HepG2 (cell line): ENCODE data around the gene VASN. TPM values are rescaled to one million over a fixed set of nuclear protein-coding genes. Genes with fewer than 3 reads are reported as not detected.

Source experiments
- ATAC-seq: fragments of 200-7000 bp; cut with Tn5 transposase; 3 replicates; pipeline ENCODE4 v1.9.1; 2020; ENCODE audit warnings: mild to moderate bottlenecking, moderate library complexity
- BruUV-seq: library from RNA; stranded (reverse); fragments of 400-500 nt; replicated peaks from 2 replicates; lab custom pipeline; 2021; lab: Mats Ljungman, UMichigan
- CTCF ChIA-PET: fragments of 300-600 bp; formaldehyde crosslinking; extraction: SDS; loops from one replicate; lab custom pipeline; 2021; ENCODE audit warnings: low total read pairs, inconsistent platforms, low intra/inter-chr PET ratio; lab: Yijun Ruan, JAX
- POLR2A ChIA-PET: fragments of 350-600 bp; sonication (Branson Sonifier 250); formaldehyde crosslinking; loops from one replicate; lab custom pipeline; 2020; ENCODE audit warnings: antibody characterized with exemption, inconsistent platforms; lab: Yijun Ruan, JAX
- DNase-seq: peaks from one replicate; pipeline ENCODE4 v3.0.0-alpha.2; 2015; ENCODE audit warnings: low spot score
- FAIRE-seq: peaks from 3 replicates; lab custom pipeline; 2011; peaks lifted over from hg19 to GRCh38; lab: Jason Lieb, UNC
- H2AFZ ChIP-seq: one replicate; pipeline ENCODE4 v1.6.1; 2011; ENCODE audit warnings: low read length, inconsistent platforms
- H3K27ac ChIP-seq: fragments of 300-600 bp; 3 replicates; pipeline ENCODE4 v1.8.0; 2011; ENCODE audit warnings: mixed run types, mild to moderate bottlenecking, mixed read lengths, low read length, inconsistent platforms; ENCODE audit not compliant: insufficient read depth; ENCODE audit errors: extremely low read length
- H3K27me3 ChIP-seq, 2 experiments: fragments of 200-600 bp in 1 of 2; 2 replicates in 1 of 2; 3 replicates in 1 of 2; pipeline versions ENCODE4 v1.6.0 to v1.8.0; 2011; ENCODE audit warnings: low read length in 2 of 2, mild to moderate bottlenecking in 2 of 2, moderate library complexity in 2 of 2, inconsistent platforms in 1 of 2; ENCODE audit not compliant: insufficient read depth in 2 of 2, control insufficient read depth in 1 of 2
- H3K36me3 ChIP-seq, 2 experiments: fragments of 200-600 bp in 1 of 2; replicated peaks in 1 of 2; 2 replicates in 1 of 2; 3 replicates in 1 of 2; pipeline versions ENCODE4 v1.5.1 to v1.8.0; 2011; ENCODE audit warnings: low read length in 2 of 2, inconsistent platforms in 1 of 2; ENCODE audit not compliant: insufficient read depth in 2 of 2, control insufficient read depth in 1 of 2
- H3K4me1 ChIP-seq: 2 replicates; pipeline ENCODE4 v1.5.1; 2012; ENCODE audit warnings: low read length, inconsistent platforms; ENCODE audit not compliant: insufficient read depth
- H3K4me2 ChIP-seq: 2 replicates; pipeline ENCODE4 v1.6.0; 2011; ENCODE audit warnings: low read depth, low read length, inconsistent platforms
- H3K4me3 ChIP-seq, 3 experiments: fragments of 200-600 bp in 1 of 3; sonication (generic), shearing (Covaris generic) in 1 of 3; replicated peaks in 1 of 3; 2 replicates each; pipeline ENCODE4 v1.5.1; 2011 to 2016; ENCODE audit warnings: low read length in 3 of 3, inconsistent platforms in 2 of 3, low read depth in 2 of 3, mild to moderate bottlenecking in 2 of 3, control low read depth in 1 of 3, mixed read lengths in 1 of 3; ENCODE audit not compliant: insufficient read depth in 1 of 3
- H3K79me2 ChIP-seq: one replicate; pipeline ENCODE4 v1.6.1; 2011; ENCODE audit warnings: low read length, inconsistent platforms; ENCODE audit not compliant: insufficient read depth
- H3K9ac ChIP-seq: 2 replicates; pipeline ENCODE4 v1.6.0; 2011; ENCODE audit warnings: mild to moderate bottlenecking, low read depth, low read length, inconsistent platforms; ENCODE audit not compliant: insufficient read depth
- H3K9me3 ChIP-seq: 2 replicates; pipeline ENCODE4 v1.5.1; 2012; ENCODE audit warnings: mild to moderate bottlenecking, low read length
- H4K20me1 ChIP-seq: 2 replicates; pipeline ENCODE4 v1.6.0; 2011; ENCODE audit warnings: inconsistent platforms, mild to moderate bottlenecking, low read length, moderate library complexity; ENCODE audit not compliant: insufficient read depth
- AGO1 ChIP-seq: fragments of 200-400 bp; formaldehyde crosslinking; IDR thresholded peaks from 2 replicates; pipeline ENCODE4 v1.6.1; 2017; ENCODE audit warnings: mild to moderate bottlenecking, low read depth, low read length, moderate library complexity; ENCODE audit not compliant: poor library complexity, severe bottlenecking
- AGO2 ChIP-seq: fragments of 200-400 bp; formaldehyde crosslinking; optimal IDR thresholded peaks from 2 replicates; pipeline ENCODE3; 2017; ENCODE audit warnings: mild to moderate bottlenecking, low read depth, low read length, moderate library complexity
- ELF1 ChIP-seq: sonication (generic); formaldehyde crosslinking; IDR thresholded peaks from 2 replicates; pipeline ENCODE4 v1.4.0; 2020; ENCODE audit warnings: missing genetic modification reagents
- GTF3A ChIP-seq: sonication (generic); formaldehyde crosslinking; conservative IDR thresholded peaks from 2 replicates; pipeline ENCODE4 v1.4.0; 2020; ENCODE audit warnings: mild to moderate bottlenecking, missing genetic modification reagents
- HDAC2 ChIP-seq: sonication (generic); formaldehyde crosslinking; IDR thresholded peaks from 2 replicates; pipeline ENCODE4 v1.4.0; 2020; ENCODE audit warnings: missing genetic modification reagents
- HMGXB4 ChIP-seq, 2 experiments: sonication (generic) in 1 of 2; formaldehyde crosslinking in 1 of 2; IDR thresholded peaks; 2 replicates each; pipeline versions ENCODE4 v1.4.0 to v1.6.1; 2018 to 2020; ENCODE audit warnings: missing genetic modification reagents in 2 of 2, borderline replicate concordance in 1 of 2, low read depth in 1 of 2, mild to moderate bottlenecking in 1 of 2, missing biosample characterization in 1 of 2
- HOXA3 ChIP-seq: sonication (generic); formaldehyde crosslinking; IDR thresholded peaks from 2 replicates; pipeline ENCODE4 v1.5.0; 2020; ENCODE audit warnings: missing genetic modification reagents
- NFATC3 ChIP-seq: sonication (generic); formaldehyde crosslinking; IDR thresholded peaks from 2 replicates; pipeline ENCODE4 v1.5.1; 2020; ENCODE audit warnings: mild to moderate bottlenecking, missing genetic modification reagents
- REL ChIP-seq: sonication (generic); formaldehyde crosslinking; conservative IDR thresholded peaks from 2 replicates; pipeline ENCODE4 v1.8.0; 2022; ENCODE audit warnings: mild to moderate bottlenecking, missing genetic modification reagents, moderate library complexity
- SP140L ChIP-seq: sonication (generic); formaldehyde crosslinking; IDR thresholded peaks from 2 replicates; pipeline ENCODE4 v1.4.0; 2020; ENCODE audit warnings: missing genetic modification reagents, borderline replicate concordance
- SRY ChIP-seq: sonication (generic); formaldehyde crosslinking; IDR thresholded peaks from 2 replicates; pipeline ENCODE4 v1.8.0; 2022; ENCODE audit warnings: mild to moderate bottlenecking, missing genetic modification reagents
- YEATS2 ChIP-seq: sonication (generic); formaldehyde crosslinking; IDR thresholded peaks from 2 replicates; pipeline ENCODE4 v1.4.0; 2020; ENCODE audit warnings: missing genetic modification reagents, borderline replicate concordance
- ZNF646 ChIP-seq: sonication (generic); formaldehyde crosslinking; IDR thresholded peaks from 2 replicates; pipeline ENCODE4 v1.9.0; 2021; ENCODE audit warnings: mild to moderate bottlenecking, missing genetic modification reagents
- WGBS: methylation state at CpG from one replicate; pipeline ENCODE4 v1.1.6; 2017; ENCODE audit warnings: low lambda C conversion rate; 5-methylcytosine and 5-hydroxymethylcytosine counted together
- in situ Hi-C: cut with HindIII; loops from 2 replicates; pipeline ENCODE4 v1.10.0; 2017; ENCODE audit warnings: low pct_unique_long_range_greater_than_20kb; ENCODE audit not compliant: extremely low pct_ligation_motif_present
- intact Hi-C: fragments of 100-400 bp; cut with micrococcal nuclease; formaldehyde crosslinking; loops from one replicate; pipeline ENCODE4 v1.10.0; 2022; ENCODE audit not compliant: unreplicated experiment
- polyA plus RNA-seq, 8 experiments: library from polyadenylated mRNA; depleted of rRNA in 3 of 8; stranded (reverse) in 7 of 8; unstranded in 1 of 8; fragments of >200 nt; fragmentation: Illumina TruSeq in 4 of 8; extraction: Trizol in 4 of 8; gene quantifications; 2 replicates each; pipeline versions ENCODE4 v1.2.1 to v1.2.3, GENCODE V29; 2011 to 2016; ENCODE audit warnings: low read depth in 4 of 8, missing spikeins in 1 of 8, mixed read lengths in 1 of 8; ENCODE audit not compliant: insufficient read depth in 1 of 8
- total RNA-seq, 5 experiments: library from RNA; depleted of rRNA; stranded (reverse); fragments of >200 nt; fragmentation: Illumina TruSeq; extraction: Trizol; gene quantifications; 2 replicates each; pipeline ENCODE4 v1.2.3, GENCODE V29; 2016; ENCODE audit warnings: low read depth in 1 of 5
- TF ChIP-seq, protein P1 (sequence below): sonication (generic); formaldehyde crosslinking; IDR thresholded peaks from 2 replicates; pipeline ENCODE4 v1.8.1; 2023; ENCODE audit warnings: missing genetic modification reagents, inconsistent platforms, borderline replicate concordance

VASN gene
- total and polyA plus RNA-seq, 2 of the 13 experiments (the other 11 are each of a cell fraction or from before 2014, with no cell fraction given), result 8.4 to 18.2 TPM

DNA sequence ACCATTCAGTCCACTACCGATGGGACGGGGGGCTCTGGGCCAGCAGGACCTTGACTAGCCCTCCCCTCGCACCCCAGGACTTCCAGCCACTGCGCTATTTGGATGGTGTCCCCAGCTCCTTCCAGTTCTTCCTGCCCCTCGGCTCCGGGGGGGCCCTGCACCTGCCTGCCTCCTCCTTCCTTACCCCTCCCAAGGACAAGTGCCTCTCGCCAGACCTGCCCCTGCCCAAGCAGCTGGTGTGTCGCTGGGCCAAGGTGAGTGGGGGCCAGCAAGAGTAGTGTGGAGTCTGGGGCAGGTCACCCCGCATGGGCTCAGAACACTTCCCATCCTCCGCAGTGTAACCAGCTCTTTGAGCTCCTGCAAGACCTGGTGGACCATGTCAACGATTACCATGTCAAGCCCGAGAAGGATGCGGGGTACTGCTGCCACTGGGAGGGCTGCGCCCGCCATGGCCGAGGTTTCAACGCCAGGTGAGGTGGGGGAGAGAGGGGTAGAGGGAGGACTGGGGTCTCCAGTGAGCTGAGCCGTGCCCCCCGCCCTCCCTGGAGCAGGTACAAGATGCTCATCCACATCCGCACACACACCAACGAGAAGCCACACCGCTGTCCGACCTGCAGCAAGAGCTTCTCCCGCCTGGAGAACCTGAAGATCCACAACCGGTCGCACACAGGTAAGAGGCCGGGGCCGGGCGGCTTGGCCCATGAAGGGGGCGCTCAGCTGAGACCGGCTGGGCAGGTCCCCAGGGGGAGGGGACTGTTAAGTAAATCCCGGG lies 36.7 kb upstream of the VASN start:
- WGBS, result 85% methylated on average over 10 of the region's 32 CpGs
- H3K27me3 ChIP-seq, result no peaks in the 10 kb centered on the region
- no peak overlapping the region for H3K4me3 ChIP-seq
- ATAC-seq (no peak), DNase-seq (no peak), FAIRE-seq (no peak)
- intact Hi-C loops (no loop called here), in situ Hi-C loops (no loop called here)
- no peak overlapping the region for H2AFZ ChIP-seq
- H3K36me3 ChIP-seq, result peaks cover 0 to 11% of the 10 kb centered on the region in 2 experiments; a peak in 1 of 5 replicates
- no peaks in the 10 kb centered on the region for H4K20me1 ChIP-seq
- H3K9me3 ChIP-seq, result no peaks in the 10 kb centered on the region
- ChIA-PET POLR2A (interaction anchor here (1.2 kb wide), 1 partner anchor 17 kb away, joined by 3 read pairs; no protein-coding TSS in a partner anchor), CTCF (no interaction called here)
- no peaks in the 10 kb centered on the region for H3K79me2 ChIP-seq
- H3K9ac ChIP-seq, result no peak overlapping the region
- H3K4me1 ChIP-seq, result peaks cover 2% of the 10 kb centered on the region
- H3K4me2 ChIP-seq, result no peak overlapping the region
- BruUV-seq, result no TSS peak
- H3K27ac ChIP-seq, result no peak overlapping the region
- TF ChIP-seq REL (no peak), AGO2 (peak; percentile 79), HOXA3 (CRISPR knock-in tag) (no peak), AGO1 (peak; percentile 65), GTF3A (CRISPR knock-in tag) (no peak), HDAC2 (CRISPR knock-in tag) (no peak), NFATC3 (CRISPR knock-in tag) (no peak), SP140L (no peak), YEATS2 (CRISPR knock-in tag) (no peak), ZNF646 (CRISPR knock-in tag) (no peak), SRY (no peak), HMGXB4 (CRISPR knock-in tag; IDR thresholded peaks at IDR 0.05; ENCODE audit: borderline replicate concordance in 1 of 2, low read depth in 1 of 2) (no peak), ELF1 (no peak)
- TF ChIP-seq, protein P1, sequence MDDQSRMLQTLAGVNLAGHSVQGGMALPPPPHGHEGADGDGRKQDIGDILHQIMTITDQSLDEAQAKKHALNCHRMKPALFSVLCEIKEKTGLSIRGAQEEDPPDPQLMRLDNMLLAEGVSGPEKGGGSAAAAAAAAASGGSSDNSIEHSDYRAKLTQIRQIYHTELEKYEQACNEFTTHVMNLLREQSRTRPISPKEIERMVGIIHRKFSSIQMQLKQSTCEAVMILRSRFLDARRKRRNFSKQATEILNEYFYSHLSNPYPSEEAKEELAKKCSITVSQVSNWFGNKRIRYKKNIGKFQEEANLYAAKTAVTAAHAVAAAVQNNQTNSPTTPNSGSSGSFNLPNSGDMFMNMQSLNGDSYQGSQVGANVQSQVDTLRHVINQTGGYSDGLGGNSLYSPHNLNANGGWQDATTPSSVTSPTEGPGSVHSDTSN, result no peak
